Measurements from ENCODE around the gene APLNR.

- TF ChIP-seq CTCF (IDR thresholded peaks at IDR 0.05) = no peak
- TF ChIP-seq ZNF263 (CRISPR knock-in tag; IDR thresholded peaks at IDR 0.05; ENCODE audit: low read depth) = no peak
- TF ChIP-seq MXD4 (CRISPR knock-in tag; IDR thresholded peaks at IDR 0.05; ENCODE audit: borderline replicate concordance) = no peak
- no peak for TF ChIP-seq EMX1 (CRISPR knock-in tag; IDR thresholded peaks at IDR 0.05)
- TF ChIP-seq TEAD4 (CRISPR knock-in tag; IDR thresholded peaks at IDR 0.05) = no peak
- TF ChIP-seq TP53 (CRISPR knock-in tag; IDR thresholded peaks at IDR 0.05) = no peak
- TF ChIP-seq SP1 (CRISPR knock-in tag; conservative IDR thresholded peaks at IDR 0.05) = no peak
- no peak for TF ChIP-seq ZNF416 (CRISPR knock-in tag; IDR thresholded peaks at IDR 0.05)
- TF ChIP-seq ZNF232 (CRISPR knock-in tag; IDR thresholded peaks at IDR 0.05) = no peak
- no peak for TF ChIP-seq FOXP1 (CRISPR knock-in tag; IDR thresholded peaks at IDR 0.05; ENCODE audit: borderline replicate concordance)
- no peak for TF ChIP-seq CBFB (CRISPR knock-in tag; IDR thresholded peaks at IDR 0.05; ENCODE audit: low read depth)
- TF ChIP-seq NFYB (CRISPR knock-in tag; conservative IDR thresholded peaks at IDR 0.05; ENCODE audit: low read depth) = no peak
- TF ChIP-seq ZNF423 (CRISPR knock-in tag; IDR thresholded peaks at IDR 0.05) = no peak
These were observed 3.7 kb upstream of the APLNR start for GRCh38 chr11:57240757-57241156.
